ENCODE data around the gene RNF128.

The RNF128 gene

DNA sequence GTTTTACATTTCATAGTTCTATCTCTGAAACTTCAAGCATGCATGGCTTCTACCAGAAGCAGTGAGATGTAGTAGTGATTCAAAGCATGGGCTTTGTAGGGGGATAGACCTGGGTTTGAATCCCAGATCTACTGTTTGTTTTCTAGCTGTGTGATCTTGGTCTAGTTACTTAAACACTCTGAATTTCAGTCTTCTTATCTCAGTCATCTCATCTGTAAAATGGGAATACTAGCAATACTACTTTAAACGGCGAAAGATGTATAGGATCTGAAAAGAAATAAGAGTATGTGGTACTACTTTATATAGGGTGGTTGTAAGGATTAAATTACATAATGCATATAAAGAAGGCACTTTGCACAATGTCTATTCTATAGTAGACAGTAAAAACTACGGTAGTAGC lies 20.0 kb upstream of the RNF128 start:
- WGBS (ENCODE audit: insufficient coverage) = no CpG with 5 or more reads among the region's 3 CpGs

GRCh38 chrX:106707771-106708454 lies 18.6 kb upstream of the RNF128 start:
- Histone ChIP-seq H3K27me3 (replicated peaks in 2 of 5; ENCODE audit: control insufficient read depth in 4 of 5, insufficient read depth in 5 of 5, low read length in 4 of 5) (peaks cover 0 to 2% (median 0%) of the 10 kb centered on the region in 5 experiments), H3K4me3 (ENCODE audit: control insufficient read depth in 1 of 7, extremely low read depth in 1 of 7, insufficient read depth in 4 of 7, low read depth in 2 of 7, low read length in 6 of 7) (no peak overlapping the region), H3K27ac (ENCODE audit: insufficient read depth in 1 of 2, low read depth in 1 of 2, low read length in 2 of 2, poor library complexity in 1 of 2, severe bottlenecking in 2 of 2) (no peak overlapping the region), H3K9me3 (ENCODE audit: control extremely low read depth in 1 of 5, control insufficient read depth in 4 of 5, insufficient read depth in 2 of 5, low read depth in 1 of 5, low read length in 4 of 5) (no peaks in the 10 kb centered on the region), H3K36me3 (ENCODE audit: control insufficient read depth in 4 of 4, insufficient read depth in 4 of 4, low read length in 3 of 4) (no peaks in the 10 kb centered on the region), H3K4me1 (ENCODE audit: control extremely low read depth in 1 of 4, control insufficient read depth in 4 of 4, insufficient read depth in 4 of 4, low read length in 3 of 4) (no peaks in the 10 kb centered on the region)
- 71% methylated on average over 1 of the region's 3 CpGs for WGBS (ENCODE audit: insufficient coverage)
- ChIA-PET POLR2A (no interaction called here), CTCF (no interaction called here)
- no peak for DNase-seq

More for the DNA sequence above, 20.0 kb upstream of the RNF128 start:
- H3K27ac ChIP-seq (ENCODE audit: insufficient read depth in 1 of 2, low read depth in 1 of 2, low read length in 2 of 2, poor library complexity in 1 of 2, severe bottlenecking in 2 of 2) = no peak overlapping the region
- ChIA-PET CTCF (no interaction called here), POLR2A (no interaction called here)
- no peak overlapping the region for H3K4me3 ChIP-seq (ENCODE audit: control insufficient read depth in 1 of 7, extremely low read depth in 1 of 7, insufficient read depth in 4 of 7, low read depth in 2 of 7, low read length in 6 of 7)
- no peaks in the 10 kb centered on the region for H3K4me1 ChIP-seq (ENCODE audit: control extremely low read depth in 1 of 4, control insufficient read depth in 4 of 4, insufficient read depth in 4 of 4, low read length in 3 of 4)
- peaks cover 0 to 2% (median 0%) of the 10 kb centered on the region in 5 experiments for H3K27me3 ChIP-seq (replicated peaks in 2 of 5; ENCODE audit: control insufficient read depth in 4 of 5, insufficient read depth in 5 of 5, low read length in 4 of 5)
- DNase-seq = no peak
- H3K36me3 ChIP-seq (ENCODE audit: control insufficient read depth in 4 of 4, insufficient read depth in 4 of 4, low read length in 3 of 4) = no peaks in the 10 kb centered on the region
- H3K9me3 ChIP-seq (ENCODE audit: control extremely low read depth in 1 of 5, control insufficient read depth in 4 of 5, insufficient read depth in 2 of 5, low read depth in 1 of 5, low read length in 4 of 5) = no peaks in the 10 kb centered on the region

DNA sequence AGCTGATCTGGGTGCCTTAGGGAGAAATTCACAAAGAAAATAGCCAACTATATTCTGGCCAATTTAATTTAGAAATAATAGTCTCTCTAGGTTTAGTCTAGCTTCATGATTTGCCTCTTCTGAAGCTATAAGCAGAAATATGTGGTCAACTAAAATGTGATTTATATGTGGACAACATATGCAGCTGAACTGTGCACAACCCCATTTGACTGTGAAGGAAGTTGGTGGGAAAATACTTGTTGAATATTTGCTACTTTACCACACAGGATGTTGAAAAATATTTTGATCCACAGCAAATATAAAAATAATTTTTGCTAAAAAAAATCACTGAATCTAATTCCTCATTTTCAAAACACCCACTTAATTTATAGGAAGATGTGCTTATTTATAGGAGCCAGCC lies 15.7 kb upstream of the RNF128 start:
- Histone ChIP-seq H3K4me3 (ENCODE audit: control insufficient read depth in 1 of 7, extremely low read depth in 1 of 7, insufficient read depth in 4 of 7, low read depth in 2 of 7, low read length in 6 of 7) (no peak overlapping the region), H3K27ac (ENCODE audit: insufficient read depth in 1 of 2, low read depth in 1 of 2, low read length in 2 of 2, poor library complexity in 1 of 2, severe bottlenecking in 2 of 2) (no peak overlapping the region), H3K36me3 (ENCODE audit: control insufficient read depth in 4 of 4, insufficient read depth in 4 of 4, low read length in 3 of 4) (no peaks in the 10 kb centered on the region), H3K9me3 (ENCODE audit: control extremely low read depth in 1 of 5, control insufficient read depth in 4 of 5, insufficient read depth in 2 of 5, low read depth in 1 of 5, low read length in 4 of 5) (no peaks in the 10 kb centered on the region), H3K4me1 (ENCODE audit: control extremely low read depth in 1 of 4, control insufficient read depth in 4 of 4, insufficient read depth in 4 of 4, low read length in 3 of 4) (no peaks in the 10 kb centered on the region), H3K27me3 (replicated peaks in 2 of 5; ENCODE audit: control insufficient read depth in 4 of 5, insufficient read depth in 5 of 5, low read length in 4 of 5) (no peaks in the 10 kb centered on the region)
- ChIA-PET POLR2A (no interaction called here), CTCF (no interaction called here)
- DNase-seq = no peak

DNA sequence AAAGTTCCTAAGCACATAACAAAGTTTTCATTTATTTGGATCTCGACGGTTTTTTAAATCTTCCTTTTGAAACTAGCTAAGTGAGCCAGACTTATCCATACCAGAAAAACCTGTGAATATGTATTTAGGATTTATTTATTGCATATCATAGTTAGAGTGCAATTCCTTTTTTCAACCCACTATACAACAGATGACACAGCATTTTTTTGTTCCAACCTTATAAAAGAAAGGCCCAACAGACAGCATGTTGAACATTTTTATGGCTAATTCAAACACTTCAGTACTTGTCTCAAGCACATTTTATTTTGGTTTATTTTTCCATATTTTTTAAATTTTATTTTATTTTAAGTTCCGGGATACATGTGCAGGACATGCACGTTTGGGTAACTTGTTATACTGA lies 15.1 kb upstream of the RNF128 start:
- no CpG with 5 or more reads among the region's 4 CpGs for WGBS (ENCODE audit: insufficient coverage)
- Histone ChIP-seq H3K4me3 (ENCODE audit: control insufficient read depth in 1 of 7, extremely low read depth in 1 of 7, insufficient read depth in 4 of 7, low read depth in 2 of 7, low read length in 6 of 7) (no peak overlapping the region), H3K27me3 (replicated peaks in 2 of 5; ENCODE audit: control insufficient read depth in 4 of 5, insufficient read depth in 5 of 5, low read length in 4 of 5) (no peaks in the 10 kb centered on the region), H3K4me1 (ENCODE audit: control extremely low read depth in 1 of 4, control insufficient read depth in 4 of 4, insufficient read depth in 4 of 4, low read length in 3 of 4) (no peaks in the 10 kb centered on the region), H3K9me3 (ENCODE audit: control extremely low read depth in 1 of 5, control insufficient read depth in 4 of 5, insufficient read depth in 2 of 5, low read depth in 1 of 5, low read length in 4 of 5) (no peaks in the 10 kb centered on the region), H3K27ac (ENCODE audit: insufficient read depth in 1 of 2, low read depth in 1 of 2, low read length in 2 of 2, poor library complexity in 1 of 2, severe bottlenecking in 2 of 2) (no peak overlapping the region), H3K36me3 (ENCODE audit: control insufficient read depth in 4 of 4, insufficient read depth in 4 of 4, low read length in 3 of 4) (no peaks in the 10 kb centered on the region)
- DNase-seq = no peak
- ChIA-PET CTCF (no interaction called here), POLR2A (no interaction called here)

- no CpG with 5 or more reads among the region's 1 CpG for WGBS (ENCODE audit: insufficient coverage)
- H3K4me1 ChIP-seq (ENCODE audit: control extremely low read depth in 1 of 4, control insufficient read depth in 4 of 4, insufficient read depth in 4 of 4, low read length in 3 of 4) = no peaks in the 10 kb centered on the region
- H3K36me3 ChIP-seq (ENCODE audit: control insufficient read depth in 4 of 4, insufficient read depth in 4 of 4, low read length in 3 of 4) = no peaks in the 10 kb centered on the region
- DNase-seq = no peak
- ChIA-PET POLR2A (no interaction called here), CTCF (no interaction called here)
- no peaks in the 10 kb centered on the region for H3K9me3 ChIP-seq (ENCODE audit: control extremely low read depth in 1 of 5, control insufficient read depth in 4 of 5, insufficient read depth in 2 of 5, low read depth in 1 of 5, low read length in 4 of 5)
- H3K27me3 ChIP-seq (replicated peaks in 2 of 5; ENCODE audit: control insufficient read depth in 4 of 5, insufficient read depth in 5 of 5, low read length in 4 of 5) = peaks cover 0 to 7% (median 0%) of the 10 kb centered on the region in 5 experiments
- H3K4me3 ChIP-seq (ENCODE audit: control insufficient read depth in 1 of 7, extremely low read depth in 1 of 7, insufficient read depth in 4 of 7, low read depth in 2 of 7, low read length in 6 of 7) = no peak overlapping the region
- no peak overlapping the region for H3K27ac ChIP-seq (ENCODE audit: insufficient read depth in 1 of 2, low read depth in 1 of 2, low read length in 2 of 2, poor library complexity in 1 of 2, severe bottlenecking in 2 of 2)
These were observed 10.5 kb upstream of the RNF128 start for GRCh38 chrX:106716004-106716403.

- ChIA-PET POLR2A (no interaction called here), CTCF (no interaction called here)
- no peak for DNase-seq
- WGBS (ENCODE audit: insufficient coverage) = 50% methylated on average over 1 of the region's 1 CpG
- Histone ChIP-seq H3K4me3 (ENCODE audit: control insufficient read depth in 1 of 7, extremely low read depth in 1 of 7, insufficient read depth in 4 of 7, low read depth in 2 of 7, low read length in 6 of 7) (no peak overlapping the region), H3K9me3 (ENCODE audit: control extremely low read depth in 1 of 5, control insufficient read depth in 4 of 5, insufficient read depth in 2 of 5, low read depth in 1 of 5, low read length in 4 of 5) (no peaks in the 10 kb centered on the region), H3K36me3 (ENCODE audit: control insufficient read depth in 4 of 4, insufficient read depth in 4 of 4, low read length in 3 of 4) (no peaks in the 10 kb centered on the region), H3K27ac (ENCODE audit: insufficient read depth in 1 of 2, low read depth in 1 of 2, low read length in 2 of 2, poor library complexity in 1 of 2, severe bottlenecking in 2 of 2) (no peak overlapping the region), H3K27me3 (replicated peaks in 2 of 5; ENCODE audit: control insufficient read depth in 4 of 5, insufficient read depth in 5 of 5, low read length in 4 of 5) (peaks cover 0 to 10% (median 0%) of the 10 kb centered on the region in 5 experiments), H3K4me1 (ENCODE audit: control extremely low read depth in 1 of 4, control insufficient read depth in 4 of 4, insufficient read depth in 4 of 4, low read length in 3 of 4) (no peaks in the 10 kb centered on the region)
These were observed 10.0 kb upstream of the RNF128 start for GRCh38 chrX:106716463-106716862.

GRCh38 chrX:106718709-106719108 lies 7.8 kb upstream of the RNF128 start:
- H3K9me3 ChIP-seq (ENCODE audit: control extremely low read depth in 1 of 5, control insufficient read depth in 4 of 5, insufficient read depth in 2 of 5, low read depth in 1 of 5, low read length in 4 of 5) = no peaks in the 10 kb centered on the region
- no peaks in the 10 kb centered on the region for H3K4me1 ChIP-seq (ENCODE audit: control extremely low read depth in 1 of 4, control insufficient read depth in 4 of 4, insufficient read depth in 4 of 4, low read length in 3 of 4)
- CTCF ChIA-PET = no interaction called here
- WGBS (ENCODE audit: insufficient coverage) = 89% methylated on average over 3 of the region's 4 CpGs
- H3K27ac ChIP-seq (ENCODE audit: insufficient read depth in 1 of 2, low read depth in 1 of 2, low read length in 2 of 2, poor library complexity in 1 of 2, severe bottlenecking in 2 of 2) = no peak overlapping the region
- POLR2A ChIA-PET = interaction anchor here (0.6 kb wide), 1 partner anchor 49 kb away, joined by 5 read pairs; no protein-coding TSS in a partner anchor
- H3K27me3 ChIP-seq (replicated peaks in 2 of 5; ENCODE audit: control insufficient read depth in 4 of 5, insufficient read depth in 5 of 5, low read length in 4 of 5) = peaks cover 0 to 21% (median 0%) of the 10 kb centered on the region in 5 experiments
- H3K36me3 ChIP-seq (ENCODE audit: control insufficient read depth in 4 of 4, insufficient read depth in 4 of 4, low read length in 3 of 4) = no peaks in the 10 kb centered on the region
- no peak for DNase-seq
- no peak overlapping the region for H3K4me3 ChIP-seq (ENCODE audit: control insufficient read depth in 1 of 7, extremely low read depth in 1 of 7, insufficient read depth in 4 of 7, low read depth in 2 of 7, low read length in 6 of 7)
